Measurements from ENCODE around the gene PTTG2. TPM values are rescaled to one million over a fixed set of nuclear protein-coding genes. Genes with fewer than 3 reads are reported as not detected.

The PTTG2 gene
- total RNA-seq, 3 donors from 2014 or later (not counting 1 experiment from before 2014, with no cell fraction given) = 0.82 to 1.5 (median 1.2) TPM

DNA sequence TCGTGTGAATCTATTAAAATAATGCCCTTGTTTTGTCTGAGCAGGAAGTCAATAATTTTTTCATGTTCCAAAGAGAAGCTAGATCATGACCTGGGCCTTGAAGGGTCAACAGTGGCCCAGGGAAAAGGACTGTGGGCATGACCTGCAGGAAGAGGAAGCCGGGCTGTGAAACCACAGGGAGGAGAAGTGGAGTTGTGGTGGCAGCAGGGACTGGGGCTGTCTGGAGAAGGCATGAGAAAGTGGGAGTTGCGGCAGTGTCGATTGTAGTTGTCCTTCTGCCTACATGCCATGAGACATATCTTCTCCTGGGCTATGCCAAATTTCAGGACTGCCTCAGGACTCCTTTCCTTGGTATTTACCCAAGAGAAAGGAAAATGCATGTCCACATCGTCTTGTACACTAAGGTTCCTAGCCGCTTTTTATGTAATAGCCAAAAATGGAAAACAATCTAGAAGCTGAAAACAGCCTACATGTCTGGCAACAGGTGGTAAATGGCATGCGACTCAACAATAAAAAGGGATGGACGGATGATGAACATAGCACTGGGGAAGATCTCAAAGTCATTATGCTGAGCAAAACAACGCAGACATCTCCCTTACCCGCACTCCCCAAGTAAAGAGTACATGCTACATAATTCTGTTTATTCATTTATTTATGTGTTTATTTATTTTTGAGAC, 13.6 kb upstream of the PTTG2 start:
- Mint-ChIP-seq H3K36me3 (no peaks in the 10 kb centered on the region), H3K27ac (peak overlapping the region; percentile 59 to 78), H3K9me3 (no peaks in the 10 kb centered on the region), H3K4me1 (peaks cover 47 to 55% of the 10 kb centered on the region in 2 donors), H3K27me3 (ENCODE audit: low read depth in 2 of 2) (no peaks in the 10 kb centered on the region), H3K4me3 (peak overlapping the region; percentile 61)
- DNase-seq (no peak), ATAC-seq (no peak)
- Histone ChIP-seq H3K4me3 (ENCODE audit: low read length) (no peak overlapping the region), H3K36me3 (ENCODE audit: control insufficient read depth, insufficient read depth, low read length) (no peaks in the 10 kb centered on the region), H3K4me1 (ENCODE audit: control insufficient read depth, insufficient read depth, low read length) (peaks cover 15% of the 10 kb centered on the region), H3K27me3 (ENCODE audit: control insufficient read depth, insufficient read depth, low read length) (no peaks in the 10 kb centered on the region), H3K27ac (ENCODE audit: low read length) (no peak overlapping the region), H3K9me3 (ENCODE audit: control insufficient read depth, insufficient read depth, low read length) (no peaks in the 10 kb centered on the region)
- 44% methylated on average over 8 of the region's 10 CpGs for WGBS (ENCODE audit: insufficient coverage)
- TF ChIP-seq, protein P1, sequence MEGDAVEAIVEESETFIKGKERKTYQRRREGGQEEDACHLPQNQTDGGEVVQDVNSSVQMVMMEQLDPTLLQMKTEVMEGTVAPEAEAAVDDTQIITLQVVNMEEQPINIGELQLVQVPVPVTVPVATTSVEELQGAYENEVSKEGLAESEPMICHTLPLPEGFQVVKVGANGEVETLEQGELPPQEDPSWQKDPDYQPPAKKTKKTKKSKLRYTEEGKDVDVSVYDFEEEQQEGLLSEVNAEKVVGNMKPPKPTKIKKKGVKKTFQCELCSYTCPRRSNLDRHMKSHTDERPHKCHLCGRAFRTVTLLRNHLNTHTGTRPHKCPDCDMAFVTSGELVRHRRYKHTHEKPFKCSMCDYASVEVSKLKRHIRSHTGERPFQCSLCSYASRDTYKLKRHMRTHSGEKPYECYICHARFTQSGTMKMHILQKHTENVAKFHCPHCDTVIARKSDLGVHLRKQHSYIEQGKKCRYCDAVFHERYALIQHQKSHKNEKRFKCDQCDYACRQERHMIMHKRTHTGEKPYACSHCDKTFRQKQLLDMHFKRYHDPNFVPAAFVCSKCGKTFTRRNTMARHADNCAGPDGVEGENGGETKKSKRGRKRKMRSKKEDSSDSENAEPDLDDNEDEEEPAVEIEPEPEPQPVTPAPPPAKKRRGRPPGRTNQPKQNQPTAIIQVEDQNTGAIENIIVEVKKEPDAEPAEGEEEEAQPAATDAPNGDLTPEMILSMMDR (IDR thresholded peaks at IDR 0.05) = no peak
- intact Hi-C loops (cut with micrococcal nuclease) = no loop called here

DNA sequence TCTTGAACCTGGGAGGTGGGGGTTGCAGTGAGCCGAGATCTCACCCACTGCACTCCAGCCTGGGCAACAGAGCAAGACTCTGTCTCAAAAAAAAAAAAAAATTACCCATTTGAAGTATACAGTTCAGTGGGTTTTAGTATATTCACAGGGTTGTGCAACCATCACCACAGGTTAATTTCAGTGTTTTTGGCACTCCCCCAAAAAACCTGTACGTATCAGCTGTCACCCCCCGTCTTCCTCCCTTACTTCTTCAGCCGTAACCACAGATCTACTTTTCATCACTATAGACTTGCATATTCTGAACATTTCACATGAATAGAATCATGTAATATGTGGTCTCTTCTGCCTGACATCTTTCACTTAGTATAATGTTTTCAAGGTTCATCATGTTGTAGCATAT, 11.7 kb upstream of the PTTG2 start:
- H3K27me3 ChIP-seq (ENCODE audit: control insufficient read depth, insufficient read depth, low read length) = no peaks in the 10 kb centered on the region
- peak overlapping the region; percentile 38 for H3K4me3 Mint-ChIP-seq
- H3K9me3 ChIP-seq (ENCODE audit: control insufficient read depth, insufficient read depth, low read length) = no peaks in the 10 kb centered on the region
- ATAC-seq = peak in 2 of 3 donors; percentile 21 to 75
- intact Hi-C loops (cut with micrococcal nuclease) = no loop called here
- TF ChIP-seq, protein P1 (IDR thresholded peaks at IDR 0.05) = no peak
- peak in 1 of 2 donors; percentile 42 for DNase-seq
- no peaks in the 10 kb centered on the region for H3K27me3 Mint-ChIP-seq (ENCODE audit: low read depth in 2 of 2)
- no peak overlapping the region for H3K27ac ChIP-seq (ENCODE audit: low read length)
- H3K36me3 ChIP-seq (ENCODE audit: control insufficient read depth, insufficient read depth, low read length) = peaks cover 3% of the 10 kb centered on the region
- no peak overlapping the region for H3K4me3 ChIP-seq (ENCODE audit: low read length)
- 5% methylated on average over 2 of the region's 4 CpGs for WGBS (ENCODE audit: insufficient coverage)
- peaks cover 49 to 53% of the 10 kb centered on the region in 2 donors for H3K4me1 Mint-ChIP-seq
- H3K27ac Mint-ChIP-seq = peak overlapping the region; percentile 11 to 56
- H3K4me1 ChIP-seq (ENCODE audit: control insufficient read depth, insufficient read depth, low read length) = peaks cover 15% of the 10 kb centered on the region
- no peaks in the 10 kb centered on the region for H3K36me3 Mint-ChIP-seq
- no peaks in the 10 kb centered on the region for H3K9me3 Mint-ChIP-seq

DNA sequence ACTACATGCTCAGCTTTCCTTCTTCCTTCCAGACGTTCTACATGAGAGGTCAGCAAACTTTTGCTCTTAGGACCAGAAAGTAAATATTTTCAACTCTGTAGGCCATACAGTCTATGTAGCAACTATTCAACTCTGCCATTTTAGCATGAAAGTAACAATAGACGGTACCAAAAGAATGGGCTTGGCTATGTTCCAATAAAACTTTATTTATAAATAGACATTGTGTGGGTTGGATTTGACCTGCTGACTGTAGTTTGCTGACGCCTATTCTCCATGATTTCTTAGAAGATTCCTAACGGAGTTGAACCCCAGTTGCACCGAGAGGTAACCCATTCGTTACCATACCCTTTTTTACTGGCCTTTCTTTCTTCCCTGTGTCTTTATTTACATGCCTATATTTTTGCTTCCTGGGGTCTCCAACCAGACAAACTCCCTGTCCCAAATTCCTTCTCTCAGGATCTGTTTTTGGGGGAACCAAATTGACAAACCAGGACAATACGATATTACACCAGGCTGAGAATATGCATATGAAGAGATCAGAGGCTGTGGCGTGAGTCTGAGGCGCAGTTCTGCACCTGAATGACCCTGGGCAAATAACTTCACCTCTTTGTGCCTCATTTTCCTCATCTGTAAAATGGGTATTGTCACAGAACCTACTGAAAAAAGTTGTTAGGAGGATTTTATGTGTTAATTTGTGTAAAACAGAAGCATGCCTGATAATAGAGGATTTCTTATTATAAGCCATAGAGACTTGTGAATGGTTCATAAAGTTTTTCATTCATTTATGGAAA, 10.4 kb upstream of the PTTG2 start:
- no peak overlapping the region for H3K4me3 ChIP-seq (ENCODE audit: low read length)
- no peak overlapping the region for H3K27ac ChIP-seq (ENCODE audit: low read length)
- Mint-ChIP-seq H3K4me1 (peaks cover 49 to 53% of the 10 kb centered on the region in 2 donors), H3K27me3 (ENCODE audit: low read depth in 2 of 2) (no peaks in the 10 kb centered on the region), H3K9me3 (no peaks in the 10 kb centered on the region), H3K4me3 (no peak overlapping the region), H3K27ac (peak overlapping the region in 1 of 2 donors; percentile 56), H3K36me3 (no peaks in the 10 kb centered on the region)
- TF ChIP-seq, protein P1 (IDR thresholded peaks at IDR 0.05) = no peak
- H3K36me3 ChIP-seq (ENCODE audit: control insufficient read depth, insufficient read depth, low read length) = peaks cover 3% of the 10 kb centered on the region
- H3K4me1 ChIP-seq (ENCODE audit: control insufficient read depth, insufficient read depth, low read length) = peaks cover 15% of the 10 kb centered on the region
- WGBS (ENCODE audit: insufficient coverage) = 94% methylated on average over 9 of the region's 9 CpGs
- no peaks in the 10 kb centered on the region for H3K27me3 ChIP-seq (ENCODE audit: control insufficient read depth, insufficient read depth, low read length)
- ATAC-seq (no peak), DNase-seq (no peak)
- no peaks in the 10 kb centered on the region for H3K9me3 ChIP-seq (ENCODE audit: control insufficient read depth, insufficient read depth, low read length)
- intact Hi-C loops (cut with micrococcal nuclease) = no loop called here
